Lung (tissue), 12 donors: Measurements from ENCODE around the gene VPS50. TPM values are rescaled to one million over a fixed set of nuclear protein-coding genes. Genes with fewer than 3 reads are reported as not detected.
A peak's percentile ranks its signal among the peaks of the same experiment; 100 is the strongest.

Experiments
- ATAC-seq: fragments of 200-7000 bp; cut with Tn5 transposase; one replicate; pipeline ENCODE4 v1.9.1; 2020; ENCODE audit warnings: moderate number of reproducible peaks; ENCODE audit not compliant: insufficient read depth, low FRiP score
- DNase-seq, 3 donors: peaks; one replicate each; pipeline ENCODE4 v3.0.0-alpha.2; 2013 to 2017
- H3K27ac ChIP-seq, 2 donors: one replicate each; pipeline ENCODE4 v1.5.1; 2013; ENCODE audit warnings: mild to moderate bottlenecking in 2 of 2, moderate library complexity in 2 of 2, control low read depth in 1 of 2, inconsistent platforms in 1 of 2, low read depth in 1 of 2, low read length in 1 of 2
- H3K27me3 ChIP-seq, 3 donors: one replicate each; pipeline ENCODE4 v1.5.1; 2013; ENCODE audit warnings: low read length in 2 of 3; ENCODE audit not compliant: control insufficient read depth in 3 of 3, insufficient read depth in 3 of 3
- H3K36me3 ChIP-seq, 4 donors: one replicate each; pipeline ENCODE4 v1.5.1; 2013; ENCODE audit warnings: low read length in 4 of 4, mild to moderate bottlenecking in 1 of 4, moderate library complexity in 1 of 4; ENCODE audit not compliant: control insufficient read depth in 4 of 4, insufficient read depth in 4 of 4
- H3K4me1 ChIP-seq, 5 donors: one replicate each; pipeline ENCODE4 v1.5.1; 2013; ENCODE audit warnings: low read length in 5 of 5, mild to moderate bottlenecking in 2 of 5, moderate library complexity in 1 of 5; ENCODE audit not compliant: control insufficient read depth in 5 of 5, insufficient read depth in 5 of 5
- H3K4me3 ChIP-seq: one replicate; pipeline ENCODE4 v1.5.1; 2013; ENCODE audit warnings: mild to moderate bottlenecking, control low read depth, moderate library complexity
- H3K9ac ChIP-seq, 2 donors: one replicate each; pipeline ENCODE4 v1.5.1; 2013; ENCODE audit warnings: low read length in 2 of 2, control low read depth in 1 of 2; ENCODE audit not compliant: insufficient read depth in 1 of 2
- H3K9me3 ChIP-seq, 4 donors: one replicate each; pipeline ENCODE4 v1.5.1; 2013; ENCODE audit warnings: low read length in 3 of 4, mild to moderate bottlenecking in 1 of 4, moderate library complexity in 1 of 4; ENCODE audit not compliant: control insufficient read depth in 4 of 4, insufficient read depth in 3 of 4
- WGBS, 2 donors: extraction: QIAGEN DNeasy Blood & Tissue Kit; methylation state at CpG; one replicate each; pipeline ENCODE4 v1.1.7; 2013; 5-methylcytosine and 5-hydroxymethylcytosine counted together
- polyA plus RNA-seq, 2 donors: library from polyadenylated mRNA; stranded (reverse); fragments of 200-250 nt; gene quantifications; one replicate each; pipeline ENCODE4 v1.2.1, GENCODE V29; 2013
- total RNA-seq, 2 donors: library from RNA; depleted of rRNA in 1 of 2; stranded (reverse); fragments of >200 nt in 1 of 2; gene quantifications; one replicate each; pipeline ENCODE4 v1.2.1, GENCODE V29; 2014 to 2021
- TF ChIP-seq, protein P1 (sequence below): IDR thresholded peaks from 2 replicates; pipeline ENCODE4 v1.5.1; 2012; ENCODE audit warnings: mild to moderate bottlenecking; ENCODE audit errors: control extremely low read depth, extremely low read depth
- donor health status: control.
- donor health status: control.
- donor health status: Bipolar disorder and iron deficiency.
- donor health status: healthy.
- donor health status: DM: yes; HTN: yes; CAD: no.

VPS50 gene
- total and polyA plus RNA-seq, 4 donors: 6.6 to 52.5 (median 13.7) TPM

DNA sequence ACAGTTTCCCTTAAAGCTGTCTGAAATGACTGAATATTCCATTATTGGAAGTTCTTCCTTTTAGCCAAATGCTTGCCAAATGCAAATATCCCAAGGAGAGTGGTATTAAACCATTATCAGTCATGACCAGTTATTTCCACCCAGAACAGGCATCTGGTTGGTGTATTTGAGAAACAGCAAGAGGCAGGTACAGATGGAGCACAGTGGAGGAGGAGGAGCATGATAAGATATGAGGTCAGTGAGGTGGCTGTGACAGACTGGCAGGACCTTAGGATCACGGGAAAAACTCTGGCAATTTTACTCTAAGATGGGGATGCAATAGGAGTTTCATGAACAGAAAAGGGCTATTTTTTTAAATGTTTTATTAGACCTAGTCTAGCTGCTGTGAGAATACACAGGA lies 12.3 kb upstream of the VPS50 start:
- WGBS, 2 donors: 65 to 77% methylated on average over 1 of the region's 1 CpG
- no peak for ATAC-seq

DNA sequence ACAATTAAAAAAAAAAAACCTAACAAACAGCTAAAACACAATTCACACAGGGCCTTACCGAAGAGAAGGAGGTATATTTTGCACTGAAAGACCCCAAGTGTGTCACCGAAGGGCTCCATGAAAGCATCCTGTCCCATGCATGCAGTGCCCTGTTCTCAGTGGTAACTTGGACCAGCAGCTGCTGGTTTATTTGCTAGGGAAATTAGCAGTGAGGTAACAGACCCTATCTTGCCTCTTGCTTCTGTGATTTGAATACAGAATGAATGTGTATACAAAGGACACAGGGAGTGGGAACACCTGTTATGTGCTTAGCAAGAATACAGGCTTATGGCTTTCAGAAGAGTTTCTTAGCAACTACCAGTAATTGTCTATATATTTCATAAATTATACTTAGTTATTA lies 5.9 kb upstream of the VPS50 start, which contains the start of gene HEPACAM2:
Gene HEPACAM2 (minus strand): TSS at position 160 of the 400 bp plus-strand sequence.
- Histone ChIP-seq H3K9me3 (no peaks in the 10 kb centered on the region), H3K9ac (no peak within 1 kb of the TSS), H3K36me3 (no peaks in the 10 kb centered on the region), H3K27ac (no peak within 1 kb of the TSS), H3K4me1 (peaks cover 0 to 2% (median under 1%) of the 10 kb centered on the region in 5 donors), H3K4me3 (no peak within 1 kb of the TSS), H3K27me3 (peaks cover 0 to 2% (median 0%) of the 10 kb centered on the region in 3 donors)
- no peak for ATAC-seq
- WGBS, 2 donors: 64 to 72% methylated on average over 2 of the region's 2 CpGs
- DNase-seq: no peak
- TF ChIP-seq, protein P1, sequence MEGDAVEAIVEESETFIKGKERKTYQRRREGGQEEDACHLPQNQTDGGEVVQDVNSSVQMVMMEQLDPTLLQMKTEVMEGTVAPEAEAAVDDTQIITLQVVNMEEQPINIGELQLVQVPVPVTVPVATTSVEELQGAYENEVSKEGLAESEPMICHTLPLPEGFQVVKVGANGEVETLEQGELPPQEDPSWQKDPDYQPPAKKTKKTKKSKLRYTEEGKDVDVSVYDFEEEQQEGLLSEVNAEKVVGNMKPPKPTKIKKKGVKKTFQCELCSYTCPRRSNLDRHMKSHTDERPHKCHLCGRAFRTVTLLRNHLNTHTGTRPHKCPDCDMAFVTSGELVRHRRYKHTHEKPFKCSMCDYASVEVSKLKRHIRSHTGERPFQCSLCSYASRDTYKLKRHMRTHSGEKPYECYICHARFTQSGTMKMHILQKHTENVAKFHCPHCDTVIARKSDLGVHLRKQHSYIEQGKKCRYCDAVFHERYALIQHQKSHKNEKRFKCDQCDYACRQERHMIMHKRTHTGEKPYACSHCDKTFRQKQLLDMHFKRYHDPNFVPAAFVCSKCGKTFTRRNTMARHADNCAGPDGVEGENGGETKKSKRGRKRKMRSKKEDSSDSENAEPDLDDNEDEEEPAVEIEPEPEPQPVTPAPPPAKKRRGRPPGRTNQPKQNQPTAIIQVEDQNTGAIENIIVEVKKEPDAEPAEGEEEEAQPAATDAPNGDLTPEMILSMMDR: no peak

More for the DNA sequence above, 12.3 kb upstream of the VPS50 start:
- Histone ChIP-seq H3K9ac (no peak overlapping the region), H3K4me3 (no peak overlapping the region), H3K36me3 (no peaks in the 10 kb centered on the region), H3K4me1 (no peaks in the 10 kb centered on the region), H3K9me3 (no peaks in the 10 kb centered on the region), H3K27ac (no peak overlapping the region), H3K27me3 (peaks cover 0 to 2% (median 0%) of the 10 kb centered on the region in 3 donors)
- DNase-seq: no peak
- TF ChIP-seq, protein P1: no peak

DNA sequence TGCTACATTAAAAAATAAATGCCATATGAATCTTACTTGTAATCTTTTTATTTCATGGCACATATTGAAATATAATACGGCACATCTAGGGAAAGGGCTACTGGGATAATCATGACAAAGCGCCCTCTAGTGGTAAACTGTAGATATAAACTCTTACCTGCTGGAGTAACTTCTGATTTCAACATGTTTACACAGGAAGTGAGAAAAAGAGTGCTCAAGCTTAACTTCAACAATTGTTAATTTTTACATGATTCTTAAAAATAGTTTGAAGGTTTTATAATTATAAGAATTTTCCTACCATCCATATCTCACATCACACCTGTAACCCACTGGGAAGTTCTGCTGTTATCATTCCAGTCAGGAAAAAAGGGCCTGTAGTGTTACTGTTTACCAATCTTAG lies 3.9 kb upstream of the VPS50 start:
- TF ChIP-seq, protein P1: peak; percentile 22
- peaks cover 0 to 2% (median 0%) of the 10 kb centered on the region in 3 donors for H3K27me3 ChIP-seq
- H3K9ac ChIP-seq: no peak overlapping the region
- ATAC-seq (no peak), DNase-seq (peak in 2 of 3 donors; percentile 57 to 76)
- no peak overlapping the region for H3K4me3 ChIP-seq
- H3K27ac ChIP-seq: no peak overlapping the region
- no peaks in the 10 kb centered on the region for H3K36me3 ChIP-seq
- peaks cover 0 to 13% (median 3%) of the 10 kb centered on the region in 5 donors for H3K4me1 ChIP-seq
- WGBS, 2 donors: 1 to 2% methylated on average over 2 of the region's 2 CpGs
- no peaks in the 10 kb centered on the region for H3K9me3 ChIP-seq

GRCh38 chr7:93231259-93231658 lies 907 bp upstream of the VPS50 start:
- no peaks in the 10 kb centered on the region for H3K27me3 ChIP-seq
- ATAC-seq (no peak), DNase-seq (no peak)
- no peaks in the 10 kb centered on the region for H3K9me3 ChIP-seq
- peaks cover 0 to 3% (median 0%) of the 10 kb centered on the region in 4 donors for H3K36me3 ChIP-seq
- 20 to 31% methylated on average over 5 of the region's 5 CpGs for WGBS, 2 donors
- H3K4me3 ChIP-seq: no peak overlapping the region
- peak overlapping the region in 1 of 2 donors; percentile 70 for H3K9ac ChIP-seq
- peaks cover 0 to 16% (median 4%) of the 10 kb centered on the region in 5 donors for H3K4me1 ChIP-seq
- no peak overlapping the region for H3K27ac ChIP-seq
- TF ChIP-seq, protein P1: no peak
